ENCODE data around the gene ZNF44. TPM values are rescaled to one million over a fixed set of nuclear protein-coding genes. Genes with fewer than 3 reads are reported as not detected.

The ZNF44 gene
- total RNA-seq, 1 donor from 2014 or later: 7.3 TPM

GRCh38 chr19:12289790-12290065 is 5.0 kb downstream of the ZNF44 start:
- Mint-ChIP-seq H3K9me3 (peaks cover 52% of the 10 kb centered on the region), H3K36me3 (peaks cover 32% of the 10 kb centered on the region), H3K4me1 (peaks cover 10% of the 10 kb centered on the region), H3K27me3 (ENCODE audit: insufficient read depth, low read depth) (peaks cover 14% of the 10 kb centered on the region), H3K27ac (no peak overlapping the region), H3K4me3 (no peak overlapping the region)
- Histone ChIP-seq H3K27me3 (no peaks in the 10 kb centered on the region), H3K9ac (no peak overlapping the region), H2AFZ (replicated peaks) (no peak overlapping the region), H3K27ac (no peak overlapping the region), H3K4me2 (no peak overlapping the region), H3K79me2 (ENCODE audit: low read depth) (peaks cover 64% of the 10 kb centered on the region), H3K9me3 (ENCODE audit: low read depth) (no peaks in the 10 kb centered on the region), H3K4me1 (peaks cover 6% of the 10 kb centered on the region), H3K4me3 (no peak overlapping the region), H3K36me3 (no peaks in the 10 kb centered on the region), H4K20me1 (ENCODE audit: low read depth) (no peaks in the 10 kb centered on the region), H3F3A (ENCODE audit: low read depth) (peaks cover 13% of the 10 kb centered on the region)
- DNase-seq (ENCODE audit: low spot score): no peak
- TF ChIP-seq CTCF (IDR thresholded peaks at IDR 0.05) (no peak), EZH2phosphoT487 (IDR thresholded peaks at IDR 0.05) (no peak), EZH2 (IDR thresholded peaks at IDR 0.05) (no peak)

- Histone ChIP-seq H3K4me3 (no peak overlapping the region), H3K9me3 (ENCODE audit: low read depth) (peaks cover 5% of the 10 kb centered on the region), H3K79me2 (ENCODE audit: low read depth) (peaks cover 67% of the 10 kb centered on the region), H2AFZ (replicated peaks) (no peak overlapping the region), H3F3A (ENCODE audit: low read depth) (no peaks in the 10 kb centered on the region), H3K36me3 (no peaks in the 10 kb centered on the region), H4K20me1 (ENCODE audit: low read depth) (no peaks in the 10 kb centered on the region), H3K27ac (no peak overlapping the region), H3K4me2 (no peak overlapping the region), H3K27me3 (no peaks in the 10 kb centered on the region), H3K4me1 (no peaks in the 10 kb centered on the region), H3K9ac (no peak overlapping the region)
- H3K36me3 Mint-ChIP-seq: peaks cover 30% of the 10 kb centered on the region
- H3K9me3 Mint-ChIP-seq: peaks cover 50% of the 10 kb centered on the region
- DNase-seq (ENCODE audit: low spot score): no peak
- no peaks in the 10 kb centered on the region for H3K4me1 Mint-ChIP-seq
- H3K27me3 Mint-ChIP-seq (ENCODE audit: insufficient read depth, low read depth): peaks cover 6% of the 10 kb centered on the region
- no peak for TF ChIP-seq CTCF (IDR thresholded peaks at IDR 0.05)
- H3K27ac Mint-ChIP-seq: no peak overlapping the region
- no peak overlapping the region for H3K4me3 Mint-ChIP-seq
These were observed 6.7 kb downstream of the ZNF44 start for GRCh38 chr19:12287958-12288500.

- H3K9me3 ChIP-seq (ENCODE audit: low read depth): peaks cover 14% of the 10 kb centered on the region
- peaks cover 63% of the 10 kb centered on the region for H3K79me2 ChIP-seq (ENCODE audit: low read depth)
- DNase-seq (ENCODE audit: low spot score): no peak
- Mint-ChIP-seq H3K4me3 (no peak overlapping the region), H3K9me3 (peaks cover 55% of the 10 kb centered on the region), H3K27ac (no peak overlapping the region), H3K27me3 (ENCODE audit: insufficient read depth, low read depth) (peaks cover 8% of the 10 kb centered on the region), H3K36me3 (peaks cover 22% of the 10 kb centered on the region), H3K4me1 (no peaks in the 10 kb centered on the region)
- H3K9ac ChIP-seq: no peak overlapping the region
- no peak for TF ChIP-seq EZH2phosphoT487 (IDR thresholded peaks at IDR 0.05)
- no peak for TF ChIP-seq EZH2 (IDR thresholded peaks at IDR 0.05)
- TF ChIP-seq CTCF (IDR thresholded peaks at IDR 0.05): no peak
- no peaks in the 10 kb centered on the region for H3K4me1 ChIP-seq
- H3K36me3 ChIP-seq: no peaks in the 10 kb centered on the region
- H2AFZ ChIP-seq (replicated peaks): no peak overlapping the region
- H3K27me3 ChIP-seq: no peaks in the 10 kb centered on the region
- no peak overlapping the region for H3K4me2 ChIP-seq
- no peak overlapping the region for H3K4me3 ChIP-seq
- H4K20me1 ChIP-seq (ENCODE audit: low read depth): no peaks in the 10 kb centered on the region
- no peak overlapping the region for H3K27ac ChIP-seq
- H3F3A ChIP-seq (ENCODE audit: low read depth): no peaks in the 10 kb centered on the region
These were observed 10.1 kb downstream of the ZNF44 start for GRCh38 chr19:12284631-12285030.
